GM12878 (cell line): ENCODE results near the gene CAMK1.

Experiments used
- BHLHE40 ChIP-seq, 2 experiments: fragments of 450-650 bp in 1 of 2; IDR thresholded peaks; 2 replicates each; pipeline ENCODE4 v1.6.1; 2011 to 2017; ENCODE audit warnings: low read depth in 2 of 2, borderline replicate concordance in 1 of 2, improper control_type of control experiment in 1 of 2, low read length in 1 of 2, mild to moderate bottlenecking in 1 of 2
- CREB1 ChIP-seq: IDR thresholded peaks from 2 replicates; pipeline ENCODE4 v1.6.1; 2012; ENCODE audit warnings: low read depth, mild to moderate bottlenecking, inconsistent platforms
- CTCF ChIP-seq, 3 experiments: IDR thresholded peaks in 2 of 3; conservative IDR thresholded peaks in 1 of 3; 2 replicates each; pipeline ENCODE4 v1.5.1; 2011; ENCODE audit warnings: low read depth in 3 of 3, low read length in 3 of 3, mild to moderate bottlenecking in 3 of 3, control low read depth in 2 of 3, moderate library complexity in 2 of 3, inconsistent platforms in 1 of 3, mixed read lengths in 1 of 3; ENCODE audit not compliant: control insufficient read depth in 2 of 3, insufficient read depth in 1 of 3; ENCODE audit errors: extremely low read depth in 1 of 3
- E2F8 ChIP-seq: fragments of 450-650 bp; IDR thresholded peaks from 2 replicates; pipeline ENCODE4 v1.6.1; 2018; ENCODE audit warnings: mild to moderate bottlenecking, low read depth, moderate library complexity; ENCODE audit not compliant: partially characterized antibody
- ELK1 ChIP-seq: IDR thresholded peaks from 2 replicates; pipeline ENCODE4 v1.6.1; 2012; ENCODE audit warnings: low read depth, low read length, improper control_type of control experiment
- IKZF2 ChIP-seq, 2 experiments: fragments of 450-650 bp; IDR thresholded peaks; 2 replicates each; pipeline ENCODE4 v1.6.1; 2017; ENCODE audit warnings: mild to moderate bottlenecking in 2 of 2, moderate library complexity in 2 of 2
- MAX ChIP-seq: IDR thresholded peaks from 2 replicates; pipeline ENCODE4 v1.6.1; 2012; ENCODE audit warnings: low read depth, low read length, improper control_type of control experiment
- SP1 ChIP-seq: IDR thresholded peaks from one replicate; pipeline ENCODE4 v1.6.1; 2011; ENCODE audit warnings: low read depth, low read length

GRCh38 chr3:9748031-9748430 is 21.7 kb downstream of the CAMK1 start:
- TF ChIP-seq SP1 (no peak), CREB1 (no peak), CTCF (IDR thresholded peaks at IDR 0.05 in 2 of 3, conservative IDR thresholded peaks at IDR 0.05 in 1 of 3; ENCODE audit: control insufficient read depth in 2 of 3, extremely low read depth in 1 of 3, insufficient read depth in 1 of 3, low read depth in 3 of 3, low read length in 3 of 3) (no peak), MAX (no peak), IKZF2 (IDR thresholded peaks at IDR 0.05) (no peak), ELK1 (no peak), E2F8 (no peak), BHLHE40 (IDR thresholded peaks at IDR 0.05; ENCODE audit: borderline replicate concordance in 1 of 2, low read depth in 2 of 2, low read length in 1 of 2) (no peak)
